Neural cell (in vitro differentiated cells): ENCODE results near the gene CCDC63.

ENCODE experiments used
- EP300 ChIP-seq: fragments of 450-650 bp; conservative IDR thresholded peaks from 2 replicates; pipeline ENCODE4 v1.6.1; 2014; ENCODE audit warnings: antibody characterized with exemption, mild to moderate bottlenecking, moderate library complexity; ENCODE audit not compliant: poor library complexity, severe bottlenecking
- EZH2 ChIP-seq: fragments of 200-600, 300-800 bp; shearing (Covaris generic), sonication (generic); IDR thresholded peaks from 2 replicates; pipeline ENCODE4 v1.6.1; 2014; ENCODE audit warnings: antibody characterized with exemption, low read length, borderline replicate concordance, mild to moderate bottlenecking; ENCODE audit not compliant: insufficient read depth, poor library complexity, severe bottlenecking
- POLR2AphosphoS5 ChIP-seq: IDR thresholded peaks from 2 replicates; pipeline ENCODE4 v1.6.1; 2012
- SMC3 ChIP-seq: fragments of 450-650 bp; conservative IDR thresholded peaks from 2 replicates; pipeline ENCODE4 v1.6.1; 2014; ENCODE audit warnings: antibody characterized with exemption, mild to moderate bottlenecking, moderate library complexity; ENCODE audit not compliant: poor library complexity
- TF ChIP-seq, protein P1 (sequence below): fragments of 450-650 bp; IDR thresholded peaks from 2 replicates; pipeline ENCODE4 v1.5.1; 2014; ENCODE audit warnings: antibody characterized with exemption, mild to moderate bottlenecking, moderate library complexity; ENCODE audit not compliant: poor library complexity, severe bottlenecking

DNA sequence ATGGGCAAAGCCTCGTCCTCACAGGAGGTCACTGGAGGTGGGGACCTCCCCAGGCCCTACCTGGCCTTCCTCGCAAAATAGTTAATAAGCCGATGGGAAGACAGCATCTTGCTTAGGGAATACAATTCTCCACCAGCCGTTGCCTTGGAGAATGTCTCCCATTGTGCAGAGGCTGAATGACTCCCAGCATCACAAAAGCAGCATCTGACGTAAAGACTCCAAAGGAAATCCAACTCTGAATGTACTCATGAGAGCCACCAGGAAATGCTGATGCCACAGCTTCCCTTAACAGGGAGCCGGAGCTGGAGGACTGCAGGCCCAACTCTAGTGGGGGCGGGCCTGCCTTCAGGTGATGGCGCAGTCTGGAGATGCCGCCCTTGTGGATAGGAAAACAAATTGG is 15.5 kb downstream of the CCDC63 start:
- TF ChIP-seq, protein P1, sequence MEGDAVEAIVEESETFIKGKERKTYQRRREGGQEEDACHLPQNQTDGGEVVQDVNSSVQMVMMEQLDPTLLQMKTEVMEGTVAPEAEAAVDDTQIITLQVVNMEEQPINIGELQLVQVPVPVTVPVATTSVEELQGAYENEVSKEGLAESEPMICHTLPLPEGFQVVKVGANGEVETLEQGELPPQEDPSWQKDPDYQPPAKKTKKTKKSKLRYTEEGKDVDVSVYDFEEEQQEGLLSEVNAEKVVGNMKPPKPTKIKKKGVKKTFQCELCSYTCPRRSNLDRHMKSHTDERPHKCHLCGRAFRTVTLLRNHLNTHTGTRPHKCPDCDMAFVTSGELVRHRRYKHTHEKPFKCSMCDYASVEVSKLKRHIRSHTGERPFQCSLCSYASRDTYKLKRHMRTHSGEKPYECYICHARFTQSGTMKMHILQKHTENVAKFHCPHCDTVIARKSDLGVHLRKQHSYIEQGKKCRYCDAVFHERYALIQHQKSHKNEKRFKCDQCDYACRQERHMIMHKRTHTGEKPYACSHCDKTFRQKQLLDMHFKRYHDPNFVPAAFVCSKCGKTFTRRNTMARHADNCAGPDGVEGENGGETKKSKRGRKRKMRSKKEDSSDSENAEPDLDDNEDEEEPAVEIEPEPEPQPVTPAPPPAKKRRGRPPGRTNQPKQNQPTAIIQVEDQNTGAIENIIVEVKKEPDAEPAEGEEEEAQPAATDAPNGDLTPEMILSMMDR = no peak
- TF ChIP-seq POLR2AphosphoS5 (no peak), SMC3 (no peak), EZH2 (no peak), EP300 (no peak)
